ENCODE data around the gene ATF1. TPM values are rescaled to one million over a fixed set of nuclear protein-coding genes. Genes with fewer than 3 reads are reported as not detected.
"Not testable (repeated sequence)": the region's sequence is repeated elsewhere in the genome, so short reads cannot be mapped to it uniquely, and the experiment has no call there.

ATF1 gene
- total RNA-seq, 3 donors from 2014 or later: 39.1 to 43.0 (median 41.7) TPM

- Histone ChIP-seq H3K4me3 (no peak overlapping the region), H3K36me3 (ENCODE audit: low read depth) (no peaks in the 10 kb centered on the region), H3K4me1 (ENCODE audit: low read depth) (peaks cover 10% of the 10 kb centered on the region), H3K9me3 (no peaks in the 10 kb centered on the region)
- intact Hi-C loops (cut with DNase I, micrococcal nuclease): no loop called here
- no peak for TF ChIP-seq CTCF (IDR thresholded peaks at IDR 0.05)
- ATAC-seq (no peak), DNase-seq (no peak)
These were observed 23.7 kb downstream of the ATF1 start for GRCh38 chr12:50787618-50788017.

GRCh38 chr12:50788561-50788960 lies 24.7 kb downstream of the ATF1 start:
- H3K4me3 ChIP-seq: no peak overlapping the region
- intact Hi-C loops (cut with DNase I, micrococcal nuclease): no loop called here
- DNase-seq (no peak), ATAC-seq (no peak)
- H3K4me1 ChIP-seq (ENCODE audit: low read depth): peaks cover 10% of the 10 kb centered on the region
- TF ChIP-seq CTCF (IDR thresholded peaks at IDR 0.05): no peak
- no peaks in the 10 kb centered on the region for H3K36me3 ChIP-seq (ENCODE audit: low read depth)
- H3K9me3 ChIP-seq: no peaks in the 10 kb centered on the region

GRCh38 chr12:50790081-50790480 lies 26.2 kb downstream of the ATF1 start:
- no peak for TF ChIP-seq CTCF (IDR thresholded peaks at IDR 0.05)
- peaks cover 10% of the 10 kb centered on the region for H3K4me1 ChIP-seq (ENCODE audit: low read depth)

GRCh38 chr12:50799908-50800307 lies 36.0 kb downstream of the ATF1 start:
- intact Hi-C loops (cut with DNase I, micrococcal nuclease): no loop called here
- TF ChIP-seq CTCF (IDR thresholded peaks at IDR 0.05): no peak
- Histone ChIP-seq H3K4me3 (no peak overlapping the region), H3K4me1 (ENCODE audit: low read depth) (no peaks in the 10 kb centered on the region), H3K36me3 (ENCODE audit: low read depth) (peaks cover 10% of the 10 kb centered on the region), H3K9me3 (peaks cover 15% of the 10 kb centered on the region)
- ATAC-seq (no peak), DNase-seq (no peak)

More at GRCh38 chr12:50790081-50790480, 26.2 kb downstream of the ATF1 start:
- Histone ChIP-seq H3K9me3 (no peaks in the 10 kb centered on the region), H3K36me3 (ENCODE audit: low read depth) (no peaks in the 10 kb centered on the region), H3K4me3 (no peak overlapping the region)
- ATAC-seq (no peak), DNase-seq (no peak)
- intact Hi-C loops (cut with DNase I, micrococcal nuclease): no loop called here

- no peak for TF ChIP-seq CTCF (IDR thresholded peaks at IDR 0.05)
- Histone ChIP-seq H3K4me1 (ENCODE audit: low read depth) (no peaks in the 10 kb centered on the region), H3K36me3 (ENCODE audit: low read depth) (peaks cover 10% of the 10 kb centered on the region), H3K9me3 (peaks cover 15% of the 10 kb centered on the region), H3K4me3 (no peak overlapping the region)
- intact Hi-C loops (cut with DNase I, micrococcal nuclease): no loop called here
- DNase-seq: no peak
- ATAC-seq: no peak
These were observed 39.5 kb downstream of the ATF1 start for GRCh38 chr12:50803230-50803875.

GRCh38 chr12:50806176-50806575 lies 42.3 kb downstream of the ATF1 start:
- intact Hi-C loops (cut with DNase I, micrococcal nuclease): no loop called here
- Histone ChIP-seq H3K36me3 (ENCODE audit: low read depth) (no peaks in the 10 kb centered on the region), H3K4me3 (no peak overlapping the region), H3K4me1 (ENCODE audit: low read depth) (no peaks in the 10 kb centered on the region), H3K9me3 (no peaks in the 10 kb centered on the region)
- no peak for ATAC-seq
- no peak for DNase-seq
- no peak for TF ChIP-seq CTCF (IDR thresholded peaks at IDR 0.05)

GRCh38 chr12:50809131-50809530 lies 45.2 kb downstream of the ATF1 start:
- H3K36me3 ChIP-seq (ENCODE audit: low read depth); H3K9me3 ChIP-seq; H3K4me1 ChIP-seq (ENCODE audit: low read depth); DNase-seq; ATAC-seq; intact Hi-C loops (cut with DNase I, micrococcal nuclease); H3K4me3 ChIP-seq: not testable (repeated sequence)

GRCh38 chr12:50814921-50815320 lies 51.0 kb downstream of the ATF1 start:
- H3K4me1 ChIP-seq (ENCODE audit: low read depth); ATAC-seq; H3K9me3 ChIP-seq; H3K36me3 ChIP-seq (ENCODE audit: low read depth); H3K4me3 ChIP-seq; DNase-seq: not testable (repeated sequence)
- intact Hi-C loops (cut with DNase I, micrococcal nuclease): loop anchor here in 1 of 2 donors (10.0 kb wide), 1 partner anchor 530 kb away; the partner anchor contains the start of gene CELA1
